Caco-2 (cell line): ENCODE data around the gene CCDC148. TPM values are rescaled to one million over a fixed set of nuclear protein-coding genes. Genes with fewer than 3 reads are reported as not detected.

Source experiments
- BruUV-seq: library from RNA; stranded (reverse); fragments of 400-500 nt; replicated peaks from 2 replicates; lab custom pipeline; 2021; lab: Mats Ljungman, UMichigan
- CTCF ChIA-PET: fragments of 300-600 bp; sonication (Branson Sonifier 250); formaldehyde crosslinking; loops from one replicate; lab custom pipeline; 2022; ENCODE audit warnings: antibody characterized with exemption; lab: Charles Lee
- POLR2A ChIA-PET: fragments of 300-600 bp; sonication (Branson Sonifier 250); formaldehyde crosslinking; loops from one replicate; lab custom pipeline; 2022; ENCODE audit warnings: antibody characterized with exemption; lab: Charles Lee
- DNase-seq, 2 experiments: peaks; one replicate each; pipeline versions ENCODE4 v3.0.0 to v3.0.0-alpha.2; 2020 to 2022
- H3K27me3 ChIP-seq: replicated peaks from 2 replicates; pipeline ENCODE4 v1.6.0; 2011; ENCODE audit warnings: low read length; ENCODE audit not compliant: control insufficient read depth, insufficient read depth
- H3K36me3 ChIP-seq: 2 replicates; pipeline ENCODE4 v1.5.1; 2011; ENCODE audit warnings: low read length; ENCODE audit not compliant: control insufficient read depth, insufficient read depth
- H3K4me1 ChIP-seq: fragments of 250-450 bp; sonication (Bioruptor Pico); 2 replicates; pipeline ENCODE4 v1.5.1; 2020; ENCODE audit warnings: mild to moderate bottlenecking
- H3K4me3 ChIP-seq: 2 replicates; pipeline ENCODE4 v1.5.1; 2011; ENCODE audit warnings: low read depth, mild to moderate bottlenecking, control low read depth, low read length
- H3K9me3 ChIP-seq: fragments of 250-450 bp; sonication (Bioruptor Pico); 2 replicates; pipeline ENCODE4 v1.5.1; 2020; ENCODE audit warnings: mild to moderate bottlenecking, moderate library complexity
- H3K27ac Mint-ChIP-seq: one replicate; pipeline ENCODE4 v1.8.0; 2022; ENCODE audit warnings: mixed read lengths; ENCODE audit not compliant: unreplicated experiment
- H3K27me3 Mint-ChIP-seq: one replicate; pipeline ENCODE4 v1.8.0; 2022; ENCODE audit warnings: mixed read lengths; ENCODE audit not compliant: insufficient read depth, unreplicated experiment
- H3K36me3 Mint-ChIP-seq: one replicate; pipeline ENCODE4 v1.8.0; 2022; ENCODE audit warnings: mild to moderate bottlenecking, mixed read lengths; ENCODE audit not compliant: insufficient read depth, unreplicated experiment
- H3K4me1 Mint-ChIP-seq: one replicate; pipeline ENCODE4 v1.8.0; 2022; ENCODE audit warnings: low read depth, mixed read lengths; ENCODE audit not compliant: unreplicated experiment
- H3K4me3 Mint-ChIP-seq: one replicate; pipeline ENCODE4 v1.8.0; 2022; ENCODE audit warnings: mild to moderate bottlenecking, moderate library complexity, mixed read lengths; ENCODE audit not compliant: unreplicated experiment
- H3K9me3 Mint-ChIP-seq: one replicate; pipeline ENCODE4 v1.8.0; 2022; ENCODE audit warnings: mixed read lengths; ENCODE audit not compliant: unreplicated experiment
- CTCF ChIP-seq, 2 experiments: fragments of 200-600 bp in 1 of 2; IDR thresholded peaks; 1 replicate in 1 of 2; 2 replicates in 1 of 2; pipeline versions ENCODE4 v1.5.1 to v1.8.0; 2011 to 2022; ENCODE audit warnings: antibody characterized with exemption in 1 of 2, control low read depth in 1 of 2, inconsistent platforms in 1 of 2, low read depth in 1 of 2, low read length in 1 of 2, mild to moderate bottlenecking in 1 of 2, moderate library complexity in 1 of 2; ENCODE audit not compliant: insufficient read depth in 1 of 2, severe bottlenecking in 1 of 2, unreplicated experiment in 1 of 2
- intact Hi-C: fragments of 100-400 bp; cut with micrococcal nuclease; formaldehyde crosslinking; loops from one replicate; pipeline ENCODE4 v1.10.0; 2022; ENCODE audit not compliant: unreplicated experiment
- total RNA-seq: library from RNA; stranded (reverse); gene quantifications from 2 replicates; pipeline ENCODE4 v1.2.3, GENCODE V29; 2022

CCDC148 gene
- total RNA-seq, 1 experiment from 2014 or later = 6.3 TPM

- H3K4me3 Mint-ChIP-seq = no peak overlapping the region
- H3K27ac Mint-ChIP-seq = no peak overlapping the region
- H3K36me3 ChIP-seq = no peaks in the 10 kb centered on the region
- no peak for DNase-seq
- no TSS peak for BruUV-seq
- intact Hi-C loops = loop anchor here (10.0 kb wide), 2 partner anchors 125 to 425 kb away; no protein-coding TSS in a partner anchor
- peaks cover 33% of the 10 kb centered on the region for H3K4me1 ChIP-seq
- H3K4me1 Mint-ChIP-seq = peaks cover 24% of the 10 kb centered on the region
- POLR2A ChIA-PET = no interaction called here
- H3K9me3 ChIP-seq = no peaks in the 10 kb centered on the region
- H3K36me3 Mint-ChIP-seq = no peaks in the 10 kb centered on the region
- H3K27me3 Mint-ChIP-seq = no peaks in the 10 kb centered on the region
- no peak overlapping the region for H3K4me3 ChIP-seq
- CTCF ChIA-PET = no interaction called here
- no peaks in the 10 kb centered on the region for H3K9me3 Mint-ChIP-seq
- H3K27me3 ChIP-seq = no peaks in the 10 kb centered on the region
- no peak for TF ChIP-seq CTCF (IDR thresholded peaks at IDR 0.05; ENCODE audit: insufficient read depth in 1 of 2, low read depth in 1 of 2, low read length in 1 of 2, severe bottlenecking in 1 of 2, unreplicated experiment in 1 of 2)
Observed at GRCh38 chr2:158189526-158189925, 267.0 kb downstream of the CCDC148 start.

- Mint-ChIP-seq H3K36me3 (no peaks in the 10 kb centered on the region), H3K4me1 (peaks cover 24% of the 10 kb centered on the region), H3K27ac (no peak overlapping the region), H3K27me3 (no peaks in the 10 kb centered on the region), H3K9me3 (no peaks in the 10 kb centered on the region), H3K4me3 (no peak overlapping the region)
- ChIA-PET CTCF (interaction anchor here (1.0 kb wide), 1 partner anchor 557 kb away, joined by 3 read pairs; no protein-coding TSS in a partner anchor), POLR2A (no interaction called here)
- no peak for DNase-seq
- Histone ChIP-seq H3K9me3 (no peaks in the 10 kb centered on the region), H3K36me3 (no peaks in the 10 kb centered on the region), H3K27me3 (no peaks in the 10 kb centered on the region), H3K4me3 (no peak overlapping the region), H3K4me1 (peaks cover 47% of the 10 kb centered on the region)
- intact Hi-C loops = loop anchor here (10.0 kb wide), 2 partner anchors 127 to 427 kb away; no protein-coding TSS in a partner anchor
- no TSS peak for BruUV-seq
- no peak for TF ChIP-seq CTCF (IDR thresholded peaks at IDR 0.05; ENCODE audit: insufficient read depth in 1 of 2, low read depth in 1 of 2, low read length in 1 of 2, severe bottlenecking in 1 of 2, unreplicated experiment in 1 of 2)
Observed at GRCh38 chr2:158187908-158188307, 268.6 kb downstream of the CCDC148 start.

DNA sequence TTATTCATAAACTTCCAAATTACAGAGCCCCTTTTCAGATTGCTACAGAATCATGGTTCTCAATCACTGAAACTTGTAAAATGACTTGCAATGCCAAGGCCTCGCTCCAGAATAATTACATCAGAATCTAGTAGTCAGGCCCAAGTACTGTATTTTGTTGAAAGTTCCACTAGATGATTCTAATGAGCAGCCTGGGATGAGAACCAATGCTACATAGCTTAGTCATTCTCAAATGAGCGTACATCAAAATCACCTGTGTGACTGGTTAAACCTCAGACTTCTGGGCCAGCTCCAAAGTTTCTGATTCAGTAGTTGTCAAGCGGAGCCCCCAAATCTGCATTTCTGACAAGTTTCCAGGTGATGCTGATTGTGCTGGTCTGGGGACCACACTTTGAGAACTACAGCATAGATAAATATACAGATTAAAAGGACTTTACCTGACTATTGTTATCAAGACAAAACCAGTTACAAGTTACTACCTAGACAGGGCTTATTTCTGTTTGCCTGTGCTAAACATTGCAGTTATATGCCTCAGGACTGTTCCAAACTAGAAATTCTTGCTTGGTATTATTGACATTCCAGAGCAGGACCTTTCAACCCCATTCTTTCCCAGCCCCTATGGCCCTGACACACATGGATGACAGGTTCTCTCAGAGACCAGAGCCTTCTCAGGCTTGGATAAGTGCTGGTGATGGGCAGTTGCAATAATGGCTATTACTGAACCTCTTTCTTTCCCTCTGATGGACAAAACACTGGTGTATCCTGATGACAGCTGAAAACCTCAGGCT, 271.8 kb downstream of the CCDC148 start:
- Mint-ChIP-seq H3K27ac (peak overlapping the region; percentile 31), H3K27me3 (no peaks in the 10 kb centered on the region), H3K9me3 (no peaks in the 10 kb centered on the region), H3K4me3 (no peak overlapping the region), H3K4me1 (peaks cover 37% of the 10 kb centered on the region), H3K36me3 (no peaks in the 10 kb centered on the region)
- H3K4me3 ChIP-seq = no peak overlapping the region
- intact Hi-C loops = loop anchor here (1.0 to 10.0 kb wide), 8 partner anchors 41 to 560 kb away; partner anchors contain the start of genes CCDC148 and PKP4
- ChIA-PET POLR2A (no interaction called here), CTCF (no interaction called here)
- H3K36me3 ChIP-seq = no peaks in the 10 kb centered on the region
- H3K4me1 ChIP-seq = peaks cover 38% of the 10 kb centered on the region
- BruUV-seq = no TSS peak
- peak; percentile 86 to 87 for DNase-seq
- no peaks in the 10 kb centered on the region for H3K9me3 ChIP-seq
- H3K27me3 ChIP-seq = no peaks in the 10 kb centered on the region
- no peak for TF ChIP-seq CTCF (IDR thresholded peaks at IDR 0.05; ENCODE audit: insufficient read depth in 1 of 2, low read depth in 1 of 2, low read length in 1 of 2, severe bottlenecking in 1 of 2, unreplicated experiment in 1 of 2)
